SK-N-SH (cell line): ENCODE results near the gene PRTFDC1. TPM values are rescaled to one million over a fixed set of nuclear protein-coding genes. Genes with fewer than 3 reads are reported as not detected.

ENCODE experiments used
- CTCF ChIA-PET: fragments of 300-600, 350-600 bp; formaldehyde crosslinking; extraction: SDS; loops from one replicate; lab custom pipeline; 2021; lab: Yijun Ruan, JAX
- POLR2A ChIA-PET: fragments of 350-600 bp; sonication (Branson Sonifier 250); formaldehyde crosslinking; extraction: SDS; loops from one replicate; lab custom pipeline; 2020; ENCODE audit warnings: antibody characterized with exemption, inconsistent platforms; lab: Yijun Ruan, JAX
- DNase-seq: peaks from one replicate; pipeline ENCODE4 v3.0.0; 2012
- H2AFZ ChIP-seq: fragments of 200-600 bp; sonication (generic); 2 replicates; pipeline ENCODE4 v1.8.1; 2016; ENCODE audit warnings: antibody characterized with exemption, mild to moderate bottlenecking, low read depth
- H3F3A ChIP-seq: fragments of 200-600 bp; sonication (generic); replicated peaks from 2 replicates; pipeline ENCODE3; 2016; ENCODE audit warnings: antibody characterized with exemption, mild to moderate bottlenecking; ENCODE audit not compliant: insufficient read depth
- H3K27ac ChIP-seq, 2 experiments: fragments of 200-500 bp in 1 of 2; fragments of 200-600 bp in 1 of 2; sonication (Bioruptor generic) in 1 of 2; sonication (generic), shearing (Covaris generic) in 1 of 2; 2 replicates each; pipeline versions ENCODE4 v1.5.1 to v1.6.1; 2014 to 2016; ENCODE audit warnings: low read depth in 2 of 2, inconsistent platforms in 1 of 2, low read length in 1 of 2, mild to moderate bottlenecking in 1 of 2, mixed read lengths in 1 of 2
- H3K27me3 ChIP-seq: fragments of 200-600 bp; sonication (generic), shearing (Covaris generic); 2 replicates; pipeline ENCODE4 v1.6.1; 2016; ENCODE audit warnings: mixed run types; ENCODE audit not compliant: insufficient read depth
- H3K36me3 ChIP-seq, 2 experiments: fragments of 200-500 bp in 1 of 2; fragments of 200-600 bp in 1 of 2; sonication (Bioruptor generic) in 1 of 2; sonication (generic) in 1 of 2; replicated peaks in 1 of 2; 2 replicates each; pipeline versions ENCODE3 to v1.5.1; 2014 to 2016; ENCODE audit warnings: low read length in 1 of 2, mild to moderate bottlenecking in 1 of 2; ENCODE audit not compliant: insufficient read depth in 2 of 2, control insufficient read depth in 1 of 2
- H3K4me1 ChIP-seq, 2 experiments: fragments of 200-500 bp in 1 of 2; fragments of 200-600 bp in 1 of 2; sonication (Bioruptor generic) in 1 of 2; sonication (generic), shearing (Covaris generic) in 1 of 2; 2 replicates each; pipeline versions ENCODE4 v1.5.1 to v1.6.1; 2014 to 2016; ENCODE audit warnings: low read depth in 1 of 2, low read length in 1 of 2, mixed run types in 1 of 2; ENCODE audit not compliant: insufficient read depth in 2 of 2, control insufficient read depth in 1 of 2
- H3K4me2 ChIP-seq: fragments of 200-600 bp; sonication (generic), shearing (Covaris generic); 2 replicates; pipeline ENCODE4 v1.6.1; 2017; ENCODE audit warnings: mixed run types
- H3K4me3 ChIP-seq, 2 experiments: fragments of 200-500 bp in 1 of 2; fragments of 200-600 bp in 1 of 2; sonication (Bioruptor generic) in 1 of 2; sonication (generic), shearing (Covaris generic) in 1 of 2; 2 replicates each; pipeline versions ENCODE4 v1.5.1 to v1.8.1; 2014 to 2016; ENCODE audit warnings: low read depth in 2 of 2, inconsistent platforms in 1 of 2, low read length in 1 of 2, mild to moderate bottlenecking in 1 of 2, mixed read lengths in 1 of 2, moderate library complexity in 1 of 2
- H3K79me2 ChIP-seq: fragments of 200-600 bp; sonication (generic); 2 replicates; pipeline ENCODE4 v1.8.1; 2017; ENCODE audit warnings: mild to moderate bottlenecking; ENCODE audit not compliant: insufficient read depth
- H3K9ac ChIP-seq: fragments of 200-600 bp; sonication (generic); 2 replicates; pipeline ENCODE4 v1.6.1; 2017; ENCODE audit warnings: mixed run types
- H3K9me2 ChIP-seq: fragments of 200-600 bp; sonication (generic); 2 replicates; pipeline ENCODE4 v1.6.1; 2017; ENCODE audit warnings: mixed run types
- H3K9me3 ChIP-seq: fragments of 200-600 bp; sonication (generic); 2 replicates; pipeline ENCODE4 v1.6.1; 2017; ENCODE audit warnings: mixed run types, mild to moderate bottlenecking, moderate library complexity
- H4K20me1 ChIP-seq: fragments of 200-600 bp; sonication (generic); 2 replicates; pipeline ENCODE4 v1.6.1; 2017; ENCODE audit warnings: mild to moderate bottlenecking, mixed run types; ENCODE audit not compliant: insufficient read depth
- EP300 ChIP-seq, 2 experiments: IDR thresholded peaks; 2 replicates each; pipeline versions ENCODE4 v1.4.0 to v1.6.1; 2012; ENCODE audit warnings: borderline replicate concordance in 1 of 2, low read depth in 1 of 2, low read length in 1 of 2
- EZH2phosphoT487 ChIP-seq: fragments of 200-600 bp; sonication (generic); IDR thresholded peaks from 2 replicates; pipeline ENCODE4 v1.6.1; 2017; ENCODE audit warnings: low read depth, mixed run types, mild to moderate bottlenecking, antibody characterized with exemption, moderate library complexity, borderline replicate concordance
- FOXJ3 ChIP-seq: sonication (generic); formaldehyde crosslinking; IDR thresholded peaks from 2 replicates; pipeline ENCODE4 v1.5.1; 2020; ENCODE audit warnings: mild to moderate bottlenecking, missing genetic modification reagents
- JUND ChIP-seq: IDR thresholded peaks from 2 replicates; pipeline ENCODE4 v1.4.0; 2012
- MEF2A ChIP-seq: IDR thresholded peaks from 2 replicates; pipeline ENCODE4 v1.4.0; 2012; ENCODE audit warnings: low read depth, borderline replicate concordance
- NFIC ChIP-seq: IDR thresholded peaks from 2 replicates; pipeline ENCODE4 v1.4.0; 2012; ENCODE audit warnings: borderline replicate concordance
- NRF1 ChIP-seq: IDR thresholded peaks from 2 replicates; pipeline ENCODE4 v1.6.1; 2012; ENCODE audit warnings: low read depth, mild to moderate bottlenecking, low read length
- RAD21 ChIP-seq: IDR thresholded peaks from 2 replicates; pipeline ENCODE4 v1.6.1; 2012; ENCODE audit warnings: mild to moderate bottlenecking, low read length
- RFX5 ChIP-seq: IDR thresholded peaks from 2 replicates; pipeline ENCODE4 v1.6.1; 2012; ENCODE audit warnings: mild to moderate bottlenecking, improper control_type of control experiment, low read length
- RXRA ChIP-seq: IDR thresholded peaks from 2 replicates; pipeline ENCODE4 v1.4.0; 2012; ENCODE audit warnings: low read depth, mild to moderate bottlenecking, borderline replicate concordance
- SIN3A ChIP-seq: IDR thresholded peaks from 2 replicates; pipeline ENCODE4 v1.6.1; 2012; ENCODE audit warnings: low read depth, mild to moderate bottlenecking, low read length, moderate library complexity, borderline replicate concordance
- TAF1 ChIP-seq: IDR thresholded peaks from 2 replicates; pipeline ENCODE4 v1.6.1; 2012; ENCODE audit warnings: low read depth, mild to moderate bottlenecking, low read length, moderate library complexity, borderline replicate concordance
- TCF12 ChIP-seq: IDR thresholded peaks from 2 replicates; pipeline ENCODE4 v1.4.0; 2012
- TEAD4 ChIP-seq: IDR thresholded peaks from 2 replicates; pipeline ENCODE4 v1.4.0; 2012; ENCODE audit warnings: mild to moderate bottlenecking, borderline replicate concordance; ENCODE audit not compliant: insufficient read depth
- YY1 ChIP-seq: IDR thresholded peaks from 2 replicates; pipeline ENCODE4 v1.4.0; 2012; ENCODE audit warnings: low read depth, mild to moderate bottlenecking
- WGBS: methylation state at CpG from one replicate; pipeline ENCODE4 v1.1.6; 2017; ENCODE audit warnings: low lambda C conversion rate; 5-methylcytosine and 5-hydroxymethylcytosine counted together
- polyA plus RNA-seq, 3 experiments: library from polyadenylated mRNA; depleted of rRNA; stranded (reverse); fragments of >200 nt; gene quantifications; 2 replicates each; pipeline ENCODE4 v1.2.3, GENCODE V29; 2012
- TF ChIP-seq, protein P1 (sequence below): fragments of 200-600 bp; sonication (generic); IDR thresholded peaks from 2 replicates; pipeline ENCODE4 v1.6.1; 2017; ENCODE audit warnings: antibody characterized with exemption, mild to moderate bottlenecking, moderate library complexity
- TF ChIP-seq, protein P2 (sequence below): IDR thresholded peaks from 2 replicates; pipeline ENCODE4 v1.4.0; 2012; ENCODE audit warnings: low read depth
- TF ChIP-seq, protein P3 (sequence below): fragments of 150-350 bp; IDR thresholded peaks from 2 replicates; pipeline ENCODE4 v1.6.1; 2017; ENCODE audit warnings: antibody characterized with exemption, low read length, low read depth, borderline replicate concordance
- TF ChIP-seq, protein P4 (sequence below): IDR thresholded peaks from 2 replicates; pipeline ENCODE4; 2012
- TF ChIP-seq, protein P5 (sequence below): IDR thresholded peaks from 2 replicates; pipeline ENCODE4 v1.6.1; 2012; ENCODE audit warnings: mild to moderate bottlenecking, low read depth, low read length, moderate library complexity
- TF ChIP-seq, protein P6 (sequence below): IDR thresholded peaks from 2 replicates; pipeline ENCODE4 v1.4.0; 2012; ENCODE audit warnings: low read depth, borderline replicate concordance

The PRTFDC1 gene
- polyA plus RNA-seq, 1 of the 3 experiments (the other 2 are of a cell fraction): 6.6 TPM

DNA sequence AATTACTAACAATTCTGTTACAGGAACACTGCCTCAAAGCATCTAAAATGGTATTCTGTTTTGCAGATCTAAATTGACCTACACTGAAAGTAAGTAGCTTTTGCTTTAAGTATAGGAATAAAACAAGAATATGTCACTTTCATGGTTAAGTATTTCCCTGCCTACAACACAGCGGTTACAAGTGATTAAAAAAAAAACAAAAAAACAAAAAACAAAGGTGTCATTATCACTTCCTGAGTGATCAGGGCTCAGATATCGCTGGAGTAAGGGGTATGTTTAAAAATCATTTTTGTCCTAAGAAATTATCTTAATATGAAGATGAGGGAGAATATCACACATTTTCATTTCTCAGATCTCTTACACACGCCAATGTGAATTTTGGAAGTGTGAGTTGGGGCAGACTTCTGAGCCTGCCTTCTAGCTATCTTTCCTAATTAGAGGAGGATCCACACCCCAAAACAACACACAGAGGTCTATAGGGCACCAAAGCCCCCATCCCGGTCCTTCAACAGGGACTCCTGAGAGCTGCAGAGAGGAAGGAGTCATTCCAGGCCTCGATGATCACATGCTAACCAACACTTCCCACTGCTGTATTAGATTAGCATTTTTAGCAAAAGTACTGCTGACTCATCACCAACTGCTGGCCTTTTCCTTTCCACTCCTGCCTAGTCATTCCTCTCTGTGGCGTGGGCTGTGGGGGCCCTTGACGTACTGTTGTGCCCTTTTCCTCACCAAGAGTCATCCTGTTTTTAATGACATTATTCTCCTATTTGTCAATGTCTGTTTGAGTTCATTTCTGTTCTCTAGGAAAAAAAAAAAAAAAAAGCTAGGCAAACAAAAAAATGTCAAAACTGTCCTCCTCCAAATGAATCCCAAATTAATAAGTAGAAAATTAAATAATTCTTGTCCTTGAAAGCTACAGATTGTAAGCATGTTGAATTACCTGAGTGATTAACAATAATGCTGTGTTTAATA, 31.2 kb downstream of the PRTFDC1 start:
- ChIA-PET POLR2A (no interaction called here), CTCF (interaction anchor here (1.1 kb wide), 1 partner anchor 9 kb away, joined by 3 read pairs; no protein-coding TSS in a partner anchor)
- H3K27ac ChIP-seq: peak overlapping the region; percentile 56 to 75; a peak in 3 of 4 replicates
- WGBS: 43% methylated on average over 7 of the region's 7 CpGs
- H3K9me2 ChIP-seq: no peaks in the 10 kb centered on the region
- peak overlapping the region; percentile 24; the same call in 1 of the 2 replicates for H3K9ac ChIP-seq
- H3K36me3 ChIP-seq: no peaks in the 10 kb centered on the region
- no peak overlapping the region for H3K4me3 ChIP-seq
- peaks cover 0 to 9% of the 10 kb centered on the region in 2 experiments; a peak in 2 of 4 replicates for H3K4me1 ChIP-seq
- no peaks in the 10 kb centered on the region for H4K20me1 ChIP-seq
- H3K4me2 ChIP-seq: no peak overlapping the region
- H3K79me2 ChIP-seq: no peaks in the 10 kb centered on the region
- H2AFZ ChIP-seq: peak overlapping the region; percentile 85
- DNase-seq: peak; percentile 4
- no peaks in the 10 kb centered on the region for H3K27me3 ChIP-seq
- H3K9me3 ChIP-seq: no peaks in the 10 kb centered on the region
- peaks cover 12% of the 10 kb centered on the region for H3F3A ChIP-seq
- TF ChIP-seq EZH2phosphoT487: no peak
- TF ChIP-seq TEAD4: peak; percentile 61; the same call in 1 of the 2 replicates
- TF ChIP-seq, protein P1, sequence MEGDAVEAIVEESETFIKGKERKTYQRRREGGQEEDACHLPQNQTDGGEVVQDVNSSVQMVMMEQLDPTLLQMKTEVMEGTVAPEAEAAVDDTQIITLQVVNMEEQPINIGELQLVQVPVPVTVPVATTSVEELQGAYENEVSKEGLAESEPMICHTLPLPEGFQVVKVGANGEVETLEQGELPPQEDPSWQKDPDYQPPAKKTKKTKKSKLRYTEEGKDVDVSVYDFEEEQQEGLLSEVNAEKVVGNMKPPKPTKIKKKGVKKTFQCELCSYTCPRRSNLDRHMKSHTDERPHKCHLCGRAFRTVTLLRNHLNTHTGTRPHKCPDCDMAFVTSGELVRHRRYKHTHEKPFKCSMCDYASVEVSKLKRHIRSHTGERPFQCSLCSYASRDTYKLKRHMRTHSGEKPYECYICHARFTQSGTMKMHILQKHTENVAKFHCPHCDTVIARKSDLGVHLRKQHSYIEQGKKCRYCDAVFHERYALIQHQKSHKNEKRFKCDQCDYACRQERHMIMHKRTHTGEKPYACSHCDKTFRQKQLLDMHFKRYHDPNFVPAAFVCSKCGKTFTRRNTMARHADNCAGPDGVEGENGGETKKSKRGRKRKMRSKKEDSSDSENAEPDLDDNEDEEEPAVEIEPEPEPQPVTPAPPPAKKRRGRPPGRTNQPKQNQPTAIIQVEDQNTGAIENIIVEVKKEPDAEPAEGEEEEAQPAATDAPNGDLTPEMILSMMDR: no peak
- TF ChIP-seq RAD21: no peak
- TF ChIP-seq TAF1: no peak
- TF ChIP-seq RFX5: no peak
- no peak for TF ChIP-seq FOXJ3
- peak in 1 of 2 experiments; percentile 75; a peak in 1 of 4 replicates for TF ChIP-seq EP300 (IDR thresholded peaks at IDR 0.05; ENCODE audit: borderline replicate concordance in 1 of 2, low read depth in 1 of 2, low read length in 1 of 2)
- TF ChIP-seq, protein P2, sequence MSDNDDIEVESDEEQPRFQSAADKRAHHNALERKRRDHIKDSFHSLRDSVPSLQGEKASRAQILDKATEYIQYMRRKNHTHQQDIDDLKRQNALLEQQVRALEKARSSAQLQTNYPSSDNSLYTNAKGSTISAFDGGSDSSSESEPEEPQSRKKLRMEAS: peak; percentile 92
- peak; percentile 18; the same call in 1 of the 2 replicates for TF ChIP-seq RXRA
- TF ChIP-seq, protein P3, sequence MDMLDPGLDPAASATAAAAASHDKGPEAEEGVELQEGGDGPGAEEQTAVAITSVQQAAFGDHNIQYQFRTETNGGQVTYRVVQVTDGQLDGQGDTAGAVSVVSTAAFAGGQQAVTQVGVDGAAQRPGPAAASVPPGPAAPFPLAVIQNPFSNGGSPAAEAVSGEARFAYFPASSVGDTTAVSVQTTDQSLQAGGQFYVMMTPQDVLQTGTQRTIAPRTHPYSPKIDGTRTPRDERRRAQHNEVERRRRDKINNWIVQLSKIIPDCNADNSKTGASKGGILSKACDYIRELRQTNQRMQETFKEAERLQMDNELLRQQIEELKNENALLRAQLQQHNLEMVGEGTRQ: no peak
- no peak for TF ChIP-seq SIN3A
- TF ChIP-seq JUND: peak; percentile 73
- TF ChIP-seq, protein P4, sequence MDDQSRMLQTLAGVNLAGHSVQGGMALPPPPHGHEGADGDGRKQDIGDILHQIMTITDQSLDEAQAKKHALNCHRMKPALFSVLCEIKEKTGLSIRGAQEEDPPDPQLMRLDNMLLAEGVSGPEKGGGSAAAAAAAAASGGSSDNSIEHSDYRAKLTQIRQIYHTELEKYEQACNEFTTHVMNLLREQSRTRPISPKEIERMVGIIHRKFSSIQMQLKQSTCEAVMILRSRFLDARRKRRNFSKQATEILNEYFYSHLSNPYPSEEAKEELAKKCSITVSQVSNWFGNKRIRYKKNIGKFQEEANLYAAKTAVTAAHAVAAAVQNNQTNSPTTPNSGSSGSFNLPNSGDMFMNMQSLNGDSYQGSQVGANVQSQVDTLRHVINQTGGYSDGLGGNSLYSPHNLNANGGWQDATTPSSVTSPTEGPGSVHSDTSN: peak; percentile 67
- TF ChIP-seq NRF1: no peak
- TF ChIP-seq TCF12: peak; percentile 86
- TF ChIP-seq, protein P5, sequence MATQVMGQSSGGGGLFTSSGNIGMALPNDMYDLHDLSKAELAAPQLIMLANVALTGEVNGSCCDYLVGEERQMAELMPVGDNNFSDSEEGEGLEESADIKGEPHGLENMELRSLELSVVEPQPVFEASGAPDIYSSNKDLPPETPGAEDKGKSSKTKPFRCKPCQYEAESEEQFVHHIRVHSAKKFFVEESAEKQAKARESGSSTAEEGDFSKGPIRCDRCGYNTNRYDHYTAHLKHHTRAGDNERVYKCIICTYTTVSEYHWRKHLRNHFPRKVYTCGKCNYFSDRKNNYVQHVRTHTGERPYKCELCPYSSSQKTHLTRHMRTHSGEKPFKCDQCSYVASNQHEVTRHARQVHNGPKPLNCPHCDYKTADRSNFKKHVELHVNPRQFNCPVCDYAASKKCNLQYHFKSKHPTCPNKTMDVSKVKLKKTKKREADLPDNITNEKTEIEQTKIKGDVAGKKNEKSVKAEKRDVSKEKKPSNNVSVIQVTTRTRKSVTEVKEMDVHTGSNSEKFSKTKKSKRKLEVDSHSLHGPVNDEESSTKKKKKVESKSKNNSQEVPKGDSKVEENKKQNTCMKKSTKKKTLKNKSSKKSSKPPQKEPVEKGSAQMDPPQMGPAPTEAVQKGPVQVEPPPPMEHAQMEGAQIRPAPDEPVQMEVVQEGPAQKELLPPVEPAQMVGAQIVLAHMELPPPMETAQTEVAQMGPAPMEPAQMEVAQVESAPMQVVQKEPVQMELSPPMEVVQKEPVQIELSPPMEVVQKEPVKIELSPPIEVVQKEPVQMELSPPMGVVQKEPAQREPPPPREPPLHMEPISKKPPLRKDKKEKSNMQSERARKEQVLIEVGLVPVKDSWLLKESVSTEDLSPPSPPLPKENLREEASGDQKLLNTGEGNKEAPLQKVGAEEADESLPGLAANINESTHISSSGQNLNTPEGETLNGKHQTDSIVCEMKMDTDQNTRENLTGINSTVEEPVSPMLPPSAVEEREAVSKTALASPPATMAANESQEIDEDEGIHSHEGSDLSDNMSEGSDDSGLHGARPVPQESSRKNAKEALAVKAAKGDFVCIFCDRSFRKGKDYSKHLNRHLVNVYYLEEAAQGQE: no peak
- no peak; the same call in 1 of the 2 replicates for TF ChIP-seq NFIC
- TF ChIP-seq MEF2A: no peak
- TF ChIP-seq, protein P6, sequence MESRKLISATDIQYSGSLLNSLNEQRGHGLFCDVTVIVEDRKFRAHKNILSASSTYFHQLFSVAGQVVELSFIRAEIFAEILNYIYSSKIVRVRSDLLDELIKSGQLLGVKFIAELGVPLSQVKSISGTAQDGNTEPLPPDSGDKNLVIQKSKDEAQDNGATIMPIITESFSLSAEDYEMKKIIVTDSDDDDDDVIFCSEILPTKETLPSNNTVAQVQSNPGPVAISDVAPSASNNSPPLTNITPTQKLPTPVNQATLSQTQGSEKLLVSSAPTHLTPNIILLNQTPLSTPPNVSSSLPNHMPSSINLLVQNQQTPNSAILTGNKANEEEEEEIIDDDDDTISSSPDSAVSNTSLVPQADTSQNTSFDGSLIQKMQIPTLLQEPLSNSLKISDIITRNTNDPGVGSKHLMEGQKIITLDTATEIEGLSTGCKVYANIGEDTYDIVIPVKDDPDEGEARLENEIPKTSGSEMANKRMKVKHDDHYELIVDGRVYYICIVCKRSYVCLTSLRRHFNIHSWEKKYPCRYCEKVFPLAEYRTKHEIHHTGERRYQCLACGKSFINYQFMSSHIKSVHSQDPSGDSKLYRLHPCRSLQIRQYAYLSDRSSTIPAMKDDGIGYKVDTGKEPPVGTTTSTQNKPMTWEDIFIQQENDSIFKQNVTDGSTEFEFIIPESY: no peak
- TF ChIP-seq YY1: no peak
